Activated naive CD4-positive, alpha-beta T cell treated with anti-CD3 and anti-CD28 coated beads for 36 hours (primary cell): ENCODE data around the gene ACTR3. TPM values are rescaled to one million over a fixed set of nuclear protein-coding genes. Genes with fewer than 3 reads are reported as not detected.

Experiments
- CTCF ChIA-PET: fragments of 350-600 bp; sonication (Branson Sonifier 250); formaldehyde crosslinking; loops from one replicate; lab custom pipeline; 2021; ENCODE audit warnings: antibody characterized with exemption; lab: Charles Lee
- DNase-seq: peaks from one replicate; pipeline ENCODE4 v3.0.0-alpha.2; 2020
- H3K27ac Mint-ChIP-seq: one replicate; pipeline ENCODE4 v1.8.0; 2021; ENCODE audit warnings: mild to moderate bottlenecking, mixed read lengths
- H3K27me3 Mint-ChIP-seq: one replicate; pipeline ENCODE4 v1.8.0; 2021; ENCODE audit warnings: low read depth, mixed read lengths
- H3K36me3 Mint-ChIP-seq: one replicate; pipeline ENCODE4 v1.8.0; 2021; ENCODE audit warnings: low read depth, mixed read lengths
- H3K4me1 Mint-ChIP-seq: one replicate; pipeline ENCODE4 v1.8.0; 2021; ENCODE audit warnings: low read depth, mixed read lengths
- H3K4me3 Mint-ChIP-seq: one replicate; pipeline ENCODE4 v1.8.0; 2021; ENCODE audit warnings: mild to moderate bottlenecking, moderate library complexity, mixed read lengths
- H3K9me3 Mint-ChIP-seq: one replicate; pipeline ENCODE4 v1.8.0; 2021; ENCODE audit warnings: mixed read lengths
- intact Hi-C: fragments of 100-400 bp; cut with micrococcal nuclease; formaldehyde crosslinking; loops from one replicate; pipeline ENCODE4 v1.15.1; 2023
- total RNA-seq, 2 experiments: library from RNA; stranded (reverse); gene quantifications; one replicate each; pipeline ENCODE4 v1.2.3, GENCODE V29; 2021

Gene ACTR3
- total RNA-seq, 2 experiments from 2014 or later = 516 to 536 TPM

GRCh38 chr2:113974727-113975126, 84.8 kb downstream of the ACTR3 start:
- H3K4me3 Mint-ChIP-seq = no peak overlapping the region
- H3K9me3 Mint-ChIP-seq = peaks cover 1% of the 10 kb centered on the region
- CTCF ChIA-PET = no interaction called here
- H3K27me3 Mint-ChIP-seq = no peaks in the 10 kb centered on the region
- H3K27ac Mint-ChIP-seq = no peak overlapping the region
- DNase-seq = no peak
- peaks cover 5% of the 10 kb centered on the region for H3K36me3 Mint-ChIP-seq
- intact Hi-C loops = loop anchor here (5.0 kb wide), 2 partner anchors 272 to 372 kb away; no protein-coding TSS in a partner anchor
- H3K4me1 Mint-ChIP-seq = peaks cover 10% of the 10 kb centered on the region

DNA sequence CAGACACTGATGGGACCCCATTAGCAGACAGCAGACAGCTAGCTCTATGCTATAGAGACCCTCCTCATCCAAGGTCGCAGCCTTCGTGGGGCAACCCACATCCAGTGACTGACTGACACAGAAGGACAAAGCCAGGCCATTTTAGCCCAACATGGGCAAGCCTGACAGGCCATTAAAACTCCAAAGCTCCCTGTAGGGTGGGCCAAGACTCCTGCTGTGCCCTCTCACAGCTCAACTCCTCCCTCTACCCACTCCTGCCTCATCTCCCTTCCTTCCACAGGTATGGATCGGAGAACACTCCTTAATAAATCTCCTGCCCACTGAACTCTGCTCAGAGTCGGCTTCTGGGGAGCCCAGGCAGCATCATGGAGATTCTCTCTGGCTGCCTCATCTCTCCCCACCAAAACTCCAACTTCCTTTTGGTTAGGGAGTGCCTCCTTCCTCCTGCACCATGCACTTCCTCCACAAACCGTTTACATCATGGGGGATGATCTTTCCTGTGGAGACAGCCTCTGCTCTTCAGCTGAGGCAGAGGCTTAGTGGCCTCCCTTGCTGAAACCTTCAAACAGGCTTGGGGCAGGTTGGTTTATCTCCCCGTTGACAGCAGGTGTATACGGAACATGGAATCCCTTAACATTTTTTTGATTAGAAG, 86.5 kb downstream of the ACTR3 start:
- no peak overlapping the region for H3K4me3 Mint-ChIP-seq
- DNase-seq = no peak
- H3K27ac Mint-ChIP-seq = peak overlapping the region; percentile 13
- peaks cover 4% of the 10 kb centered on the region for H3K36me3 Mint-ChIP-seq
- H3K27me3 Mint-ChIP-seq = no peaks in the 10 kb centered on the region
- CTCF ChIA-PET = interaction anchor here (1.1 to 4.2 kb wide), 3 partner anchors 7 to 80 kb away, joined by 3 to 37 read pairs (median 12); no protein-coding TSS in a partner anchor
- intact Hi-C loops = loop anchor here (5.0 kb wide), 2 partner anchors 274 to 374 kb away; no protein-coding TSS in a partner anchor
- H3K4me1 Mint-ChIP-seq = peaks cover 1% of the 10 kb centered on the region
- H3K9me3 Mint-ChIP-seq = peaks cover 3% of the 10 kb centered on the region

DNA sequence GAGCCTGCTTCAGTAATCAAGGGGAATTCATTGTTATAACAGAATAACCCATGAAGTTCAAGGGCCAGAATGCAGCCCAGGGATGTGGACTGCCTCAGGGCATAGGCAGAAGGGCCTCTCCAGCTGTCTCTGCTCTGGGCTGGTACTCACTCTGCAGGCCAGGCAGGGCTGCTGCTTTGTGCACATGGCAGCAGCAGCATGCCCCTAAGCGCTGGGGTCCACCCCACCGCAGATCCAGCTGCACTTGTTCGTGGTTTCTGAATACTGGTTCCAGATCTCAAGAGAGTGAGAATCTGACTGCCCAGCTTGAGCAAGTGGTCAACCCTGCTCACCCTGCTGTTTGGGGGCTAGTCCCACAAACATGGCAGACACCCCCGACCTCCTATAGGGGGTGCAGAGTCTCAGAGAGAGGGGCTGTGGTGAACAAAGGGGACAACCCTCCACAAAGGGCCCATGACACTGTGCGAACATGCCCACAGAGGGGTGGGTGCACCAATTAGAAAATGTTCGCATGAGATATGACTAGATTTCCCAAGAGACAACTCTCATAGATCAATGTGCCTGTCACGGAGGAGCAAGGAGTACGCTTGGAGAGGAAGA, 87.3 kb downstream of the ACTR3 start:
- H3K27ac Mint-ChIP-seq = no peak overlapping the region
- intact Hi-C loops = loop anchor here (5.0 kb wide), 2 partner anchors 275 to 375 kb away; no protein-coding TSS in a partner anchor
- H3K4me3 Mint-ChIP-seq = no peak overlapping the region
- no peak for DNase-seq
- H3K36me3 Mint-ChIP-seq = peaks cover 2% of the 10 kb centered on the region
- H3K4me1 Mint-ChIP-seq = no peaks in the 10 kb centered on the region
- no peaks in the 10 kb centered on the region for H3K27me3 Mint-ChIP-seq
- CTCF ChIA-PET = interaction anchor here (0.6 to 4.2 kb wide), 6 partner anchors 8 to 85 kb away, joined by 3 to 37 read pairs (median 6); no protein-coding TSS in a partner anchor
- peaks cover 3% of the 10 kb centered on the region for H3K9me3 Mint-ChIP-seq

GRCh38 chr2:113977660-113978523, 88.0 kb downstream of the ACTR3 start:
- CTCF ChIA-PET = interaction anchor here (0.6 to 4.2 kb wide), 13 partner anchors 9 to 278 kb away, joined by 3 to 37 read pairs (median 4); no protein-coding TSS in a partner anchor
- Mint-ChIP-seq H3K27me3 (no peaks in the 10 kb centered on the region), H3K4me1 (no peaks in the 10 kb centered on the region), H3K36me3 (peaks cover 3% of the 10 kb centered on the region), H3K9me3 (peaks cover 3% of the 10 kb centered on the region), H3K4me3 (no peak overlapping the region), H3K27ac (no peak overlapping the region)
- no peak for DNase-seq
- intact Hi-C loops = loop anchor here (2.0 to 5.0 kb wide), 4 partner anchors 179 to 376 kb away; no protein-coding TSS in a partner anchor

DNA sequence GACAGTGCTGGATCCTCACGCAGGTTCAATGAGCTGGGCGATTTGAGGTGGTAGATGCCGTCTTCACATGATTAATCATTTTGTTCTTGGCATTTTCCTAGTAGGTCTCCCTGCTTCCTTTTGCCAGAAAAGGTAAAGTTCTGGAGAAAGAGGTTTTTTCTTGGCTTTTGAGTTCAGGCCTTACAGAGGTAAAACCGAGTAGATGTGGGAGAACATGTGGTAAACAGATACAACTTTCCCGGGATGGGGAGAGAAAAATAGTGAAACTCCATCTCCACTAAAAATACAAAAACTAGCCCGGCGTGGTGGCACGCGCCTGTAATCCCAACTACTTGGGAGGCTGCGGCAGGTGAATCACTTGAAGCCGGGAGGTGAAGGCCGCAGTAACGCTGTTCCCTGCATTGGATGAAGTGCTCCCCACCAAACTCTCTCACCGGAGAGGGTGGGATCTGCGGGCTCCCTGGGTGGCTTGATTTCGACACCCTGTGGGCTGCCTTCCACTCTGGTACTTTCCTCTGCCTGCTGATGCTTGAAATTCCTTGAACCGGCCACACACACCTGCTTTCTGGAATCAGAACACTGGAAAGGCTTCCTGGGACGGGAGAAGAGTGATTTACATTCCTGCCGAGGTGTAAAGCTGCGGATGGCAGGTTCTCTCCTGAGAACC, 88.8 kb downstream of the ACTR3 start:
- Mint-ChIP-seq H3K27me3 (no peaks in the 10 kb centered on the region), H3K9me3 (peaks cover 3% of the 10 kb centered on the region), H3K4me3 (no peak overlapping the region), H3K4me1 (no peaks in the 10 kb centered on the region), H3K27ac (no peak overlapping the region), H3K36me3 (peaks cover 3% of the 10 kb centered on the region)
- DNase-seq = no peak
- CTCF ChIA-PET = interaction anchor here (0.6 to 4.2 kb wide), 23 partner anchors 10 to 279 kb away, joined by 3 to 37 read pairs (median 3); no protein-coding TSS in a partner anchor
- intact Hi-C loops = loop anchor here (1.0 to 5.0 kb wide), 6 partner anchors 87 to 376 kb away; partner anchors contain the start of gene SLC35F5

- Mint-ChIP-seq H3K27me3 (no peaks in the 10 kb centered on the region), H3K9me3 (peaks cover 3% of the 10 kb centered on the region), H3K4me3 (no peak overlapping the region), H3K27ac (no peak overlapping the region), H3K4me1 (no peaks in the 10 kb centered on the region), H3K36me3 (peaks cover 3% of the 10 kb centered on the region)
- peak; percentile 82 for DNase-seq
- CTCF ChIA-PET = interaction anchor here (0.6 to 4.2 kb wide), 28 partner anchors 11 to 279 kb away, joined by 3 to 37 read pairs (median 3); partner anchors contain the start of genes ACTR3 and SLC35F5
- intact Hi-C loops = loop anchor here (1.0 to 5.0 kb wide), 6 partner anchors 88 to 377 kb away; partner anchors contain the start of gene SLC35F5
Measured at GRCh38 chr2:113979191-113980128, 89.6 kb downstream of the ACTR3 start.

- Mint-ChIP-seq H3K9me3 (peaks cover 3% of the 10 kb centered on the region), H3K4me1 (no peaks in the 10 kb centered on the region), H3K27me3 (no peaks in the 10 kb centered on the region), H3K36me3 (peaks cover 3% of the 10 kb centered on the region), H3K4me3 (no peak overlapping the region), H3K27ac (no peak overlapping the region)
- CTCF ChIA-PET = interaction anchor here (0.6 to 1.4 kb wide), 6 partner anchors 10 to 1855 kb away, joined by 3 to 5 read pairs (median 3); no protein-coding TSS in a partner anchor
- DNase-seq = no peak
- intact Hi-C loops = no loop called here
Measured at GRCh38 chr2:113980946-113981345, 91.1 kb downstream of the ACTR3 start.

GRCh38 chr2:113981404-113982134, 91.7 kb downstream of the ACTR3 start:
- CTCF ChIA-PET = interaction anchor here (1.4 kb wide), 1 partner anchor 10 kb away, joined by 3 read pairs; no protein-coding TSS in a partner anchor
- H3K36me3 Mint-ChIP-seq = peaks cover 3% of the 10 kb centered on the region
- intact Hi-C loops = no loop called here

DNA sequence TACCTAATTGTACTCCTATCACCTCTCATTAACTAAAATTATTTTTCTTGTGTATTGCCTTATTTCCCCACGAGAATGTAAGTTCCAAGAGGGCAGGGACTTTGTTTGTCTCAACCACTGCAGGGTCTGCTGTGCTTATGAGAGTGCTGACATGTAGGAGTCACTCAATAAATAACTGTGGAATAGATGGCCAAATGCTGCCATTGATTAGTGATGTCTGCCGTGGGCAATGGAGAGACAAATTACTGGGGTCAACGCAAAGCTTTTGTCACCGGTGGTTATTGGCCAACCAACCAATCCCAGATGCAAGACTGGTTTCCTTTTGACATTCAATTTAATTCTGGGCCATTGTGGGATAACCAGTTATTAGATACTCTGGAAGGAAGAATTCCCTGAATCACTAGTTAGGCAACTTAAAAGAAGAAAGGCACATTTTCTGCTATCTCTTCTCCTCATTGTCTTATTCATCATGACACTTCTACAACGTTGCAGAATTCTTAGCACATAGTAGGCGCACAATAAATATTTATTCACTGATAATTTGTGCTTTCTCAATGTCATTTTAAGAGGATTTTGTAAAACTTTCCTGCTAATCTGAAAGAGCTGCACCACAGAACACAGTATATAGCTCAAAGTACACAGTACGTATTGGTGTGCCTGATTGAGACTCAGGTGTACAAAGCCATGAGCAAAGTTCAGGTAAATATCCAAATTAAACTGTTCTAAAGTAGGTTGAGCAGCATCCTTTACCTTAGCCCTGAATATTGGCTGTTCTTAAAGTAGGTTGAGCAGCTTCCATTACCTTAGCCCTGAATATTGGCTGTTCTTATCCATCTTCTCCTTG, 95.9 kb downstream of the ACTR3 start:
- intact Hi-C loops = no loop called here
- CTCF ChIA-PET = interaction anchor here (0.6 to 1.8 kb wide), 3 partner anchors 21 to 284 kb away, joined by 3 to 6 read pairs (median 3); no protein-coding TSS in a partner anchor
- no peaks in the 10 kb centered on the region for H3K9me3 Mint-ChIP-seq
- no peaks in the 10 kb centered on the region for H3K27me3 Mint-ChIP-seq
- H3K4me1 Mint-ChIP-seq = no peaks in the 10 kb centered on the region
- no peak overlapping the region for H3K27ac Mint-ChIP-seq
- H3K36me3 Mint-ChIP-seq = peaks cover 3% of the 10 kb centered on the region
- H3K4me3 Mint-ChIP-seq = no peak overlapping the region
- no peak for DNase-seq

More at GRCh38 chr2:113981404-113982134, 91.7 kb downstream of the ACTR3 start:
- H3K4me3 Mint-ChIP-seq = no peak overlapping the region
- no peaks in the 10 kb centered on the region for H3K27me3 Mint-ChIP-seq
- no peak overlapping the region for H3K27ac Mint-ChIP-seq
- H3K9me3 Mint-ChIP-seq = peaks cover 3% of the 10 kb centered on the region
- DNase-seq = no peak
- no peaks in the 10 kb centered on the region for H3K4me1 Mint-ChIP-seq
